ENCODE results near the gene SIPA1L3.

DNA sequence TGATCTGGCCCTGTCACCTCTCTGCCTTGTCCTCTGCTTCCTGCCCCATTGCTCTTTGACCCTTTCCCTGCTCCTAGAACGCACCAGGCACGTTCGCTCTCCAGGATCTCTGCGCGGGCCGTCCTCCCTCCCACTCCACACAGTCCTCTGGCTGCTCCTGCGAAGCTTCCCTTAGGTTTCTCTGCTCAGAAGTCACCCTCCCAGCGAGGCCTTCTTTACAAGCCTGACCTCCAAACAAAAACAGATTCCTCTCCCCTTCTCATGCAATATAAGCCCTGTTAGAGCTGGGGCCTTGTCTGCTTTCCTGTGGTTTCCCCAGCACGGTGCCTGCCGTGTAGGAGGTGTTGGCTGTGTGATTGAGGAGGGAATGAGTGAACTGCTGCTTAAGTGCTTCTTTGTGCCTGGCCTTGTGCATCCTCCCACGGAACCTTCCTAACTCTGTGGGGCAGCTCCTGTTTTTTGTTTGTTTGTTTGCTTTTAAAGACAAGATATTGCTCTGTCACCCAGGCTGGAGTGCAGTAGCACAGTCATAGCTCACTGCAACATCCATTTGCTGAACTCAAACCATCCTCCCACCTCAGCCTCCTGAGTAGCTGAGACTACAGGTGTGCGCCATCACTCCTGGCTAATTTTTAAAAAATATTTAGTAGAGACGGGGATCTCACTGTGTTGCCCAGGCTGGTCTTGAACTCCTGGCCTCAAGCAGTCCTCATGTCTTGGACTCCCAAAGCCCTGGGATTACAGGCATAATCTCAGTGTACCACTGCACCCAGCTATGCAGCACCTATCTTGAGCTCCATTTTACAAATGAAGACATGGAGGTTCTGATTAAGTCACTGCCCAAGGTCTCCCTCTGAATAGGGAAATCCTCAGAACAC, 82.0 kb downstream of the SIPA1L3 start:
- TF ChIP-seq FOSL2 (IDR thresholded peaks at IDR 0.05) (no peak), FOSL2 (CRISPR knock-in tag; IDR thresholded peaks at IDR 0.05) (no peak), RAD21 (conservative IDR thresholded peaks at IDR 0.05 in 1 of 2, IDR thresholded peaks at IDR 0.05 in 1 of 2) (no peak), EP300 (IDR thresholded peaks at IDR 0.05) (no peak), RFX5 (IDR thresholded peaks at IDR 0.05) (no peak), SMC3 (IDR thresholded peaks at IDR 0.05) (no peak)
- TF ChIP-seq, protein P1, sequence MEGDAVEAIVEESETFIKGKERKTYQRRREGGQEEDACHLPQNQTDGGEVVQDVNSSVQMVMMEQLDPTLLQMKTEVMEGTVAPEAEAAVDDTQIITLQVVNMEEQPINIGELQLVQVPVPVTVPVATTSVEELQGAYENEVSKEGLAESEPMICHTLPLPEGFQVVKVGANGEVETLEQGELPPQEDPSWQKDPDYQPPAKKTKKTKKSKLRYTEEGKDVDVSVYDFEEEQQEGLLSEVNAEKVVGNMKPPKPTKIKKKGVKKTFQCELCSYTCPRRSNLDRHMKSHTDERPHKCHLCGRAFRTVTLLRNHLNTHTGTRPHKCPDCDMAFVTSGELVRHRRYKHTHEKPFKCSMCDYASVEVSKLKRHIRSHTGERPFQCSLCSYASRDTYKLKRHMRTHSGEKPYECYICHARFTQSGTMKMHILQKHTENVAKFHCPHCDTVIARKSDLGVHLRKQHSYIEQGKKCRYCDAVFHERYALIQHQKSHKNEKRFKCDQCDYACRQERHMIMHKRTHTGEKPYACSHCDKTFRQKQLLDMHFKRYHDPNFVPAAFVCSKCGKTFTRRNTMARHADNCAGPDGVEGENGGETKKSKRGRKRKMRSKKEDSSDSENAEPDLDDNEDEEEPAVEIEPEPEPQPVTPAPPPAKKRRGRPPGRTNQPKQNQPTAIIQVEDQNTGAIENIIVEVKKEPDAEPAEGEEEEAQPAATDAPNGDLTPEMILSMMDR (IDR thresholded peaks at IDR 0.05), result no peak
